ENCODE results near the gene TTC16.

GRCh38 chr9:127767410-127767809, 51.5 kb downstream of the TTC16 start:
- TF ChIP-seq POLR2A (IDR thresholded peaks at IDR 0.05) (no peak), CTCF (IDR thresholded peaks at IDR 0.05) (no peak), POLR2AphosphoS5 (IDR thresholded peaks at IDR 0.05) (no peak)
